ENCODE results near the gene ZNF236.

The ZNF236 gene

DNA sequence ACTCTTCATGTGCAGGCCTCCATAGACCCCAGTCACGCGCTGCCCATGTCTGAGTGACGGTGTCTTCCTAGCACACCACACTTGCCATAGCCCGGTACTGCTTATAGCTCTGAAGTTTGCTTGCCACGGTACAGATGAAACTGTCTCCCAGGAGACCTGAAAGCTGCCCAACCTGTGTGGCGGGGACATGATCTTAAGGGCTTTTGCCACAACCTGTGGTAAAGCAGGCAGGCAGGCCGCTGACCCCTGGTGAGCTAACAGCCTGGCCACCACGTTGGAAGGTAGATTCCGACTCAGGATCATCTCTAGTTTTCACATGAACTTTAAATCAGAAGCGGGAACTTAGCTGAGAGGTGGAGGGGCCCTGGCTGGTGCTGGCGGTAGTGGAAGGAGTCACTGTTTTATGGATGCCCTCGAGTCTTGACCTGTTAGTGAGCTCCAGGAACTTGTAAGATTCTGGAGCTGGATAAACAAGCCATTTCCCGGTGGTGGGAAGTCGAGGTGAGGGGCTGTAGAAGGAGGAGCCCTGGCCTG, 153.3 kb downstream of the ZNF236 start:
- TF ChIP-seq, protein P1, sequence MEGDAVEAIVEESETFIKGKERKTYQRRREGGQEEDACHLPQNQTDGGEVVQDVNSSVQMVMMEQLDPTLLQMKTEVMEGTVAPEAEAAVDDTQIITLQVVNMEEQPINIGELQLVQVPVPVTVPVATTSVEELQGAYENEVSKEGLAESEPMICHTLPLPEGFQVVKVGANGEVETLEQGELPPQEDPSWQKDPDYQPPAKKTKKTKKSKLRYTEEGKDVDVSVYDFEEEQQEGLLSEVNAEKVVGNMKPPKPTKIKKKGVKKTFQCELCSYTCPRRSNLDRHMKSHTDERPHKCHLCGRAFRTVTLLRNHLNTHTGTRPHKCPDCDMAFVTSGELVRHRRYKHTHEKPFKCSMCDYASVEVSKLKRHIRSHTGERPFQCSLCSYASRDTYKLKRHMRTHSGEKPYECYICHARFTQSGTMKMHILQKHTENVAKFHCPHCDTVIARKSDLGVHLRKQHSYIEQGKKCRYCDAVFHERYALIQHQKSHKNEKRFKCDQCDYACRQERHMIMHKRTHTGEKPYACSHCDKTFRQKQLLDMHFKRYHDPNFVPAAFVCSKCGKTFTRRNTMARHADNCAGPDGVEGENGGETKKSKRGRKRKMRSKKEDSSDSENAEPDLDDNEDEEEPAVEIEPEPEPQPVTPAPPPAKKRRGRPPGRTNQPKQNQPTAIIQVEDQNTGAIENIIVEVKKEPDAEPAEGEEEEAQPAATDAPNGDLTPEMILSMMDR (IDR thresholded peaks at IDR 0.05; ENCODE audit: insufficient read depth, low read length, poor library complexity, severe bottlenecking) = no peak
- TF ChIP-seq EZH2phosphoT487 (conservative IDR thresholded peaks at IDR 0.05; ENCODE audit: low read length) = no peak
- Histone ChIP-seq H3K9me2 (replicated peaks; ENCODE audit: insufficient read depth, low read length) (no peaks in the 10 kb centered on the region), H3K9ac (ENCODE audit: low read length) (no peak overlapping the region), H4K20me1 (ENCODE audit: low read depth, low read length) (no peaks in the 10 kb centered on the region), H2AFZ (ENCODE audit: low read depth, low read length, severe bottlenecking) (no peak overlapping the region), H3F3A (ENCODE audit: insufficient read depth) (peaks cover 31% of the 10 kb centered on the region), H3K4me3 (ENCODE audit: insufficient read depth, low read length, poor library complexity, severe bottlenecking) (no peak overlapping the region), H3K9me3 (ENCODE audit: insufficient read depth, low read length) (no peaks in the 10 kb centered on the region), H3K79me2 (ENCODE audit: insufficient read depth, low read length) (no peaks in the 10 kb centered on the region), H3K36me3 (ENCODE audit: low read length) (no peaks in the 10 kb centered on the region), H3K27ac (ENCODE audit: low read depth, low read length) (no peak overlapping the region), H3K27me3 (ENCODE audit: low read length) (no peaks in the 10 kb centered on the region), H3K4me2 (ENCODE audit: low read depth, low read length, poor library complexity, severe bottlenecking) (no peak overlapping the region)

DNA sequence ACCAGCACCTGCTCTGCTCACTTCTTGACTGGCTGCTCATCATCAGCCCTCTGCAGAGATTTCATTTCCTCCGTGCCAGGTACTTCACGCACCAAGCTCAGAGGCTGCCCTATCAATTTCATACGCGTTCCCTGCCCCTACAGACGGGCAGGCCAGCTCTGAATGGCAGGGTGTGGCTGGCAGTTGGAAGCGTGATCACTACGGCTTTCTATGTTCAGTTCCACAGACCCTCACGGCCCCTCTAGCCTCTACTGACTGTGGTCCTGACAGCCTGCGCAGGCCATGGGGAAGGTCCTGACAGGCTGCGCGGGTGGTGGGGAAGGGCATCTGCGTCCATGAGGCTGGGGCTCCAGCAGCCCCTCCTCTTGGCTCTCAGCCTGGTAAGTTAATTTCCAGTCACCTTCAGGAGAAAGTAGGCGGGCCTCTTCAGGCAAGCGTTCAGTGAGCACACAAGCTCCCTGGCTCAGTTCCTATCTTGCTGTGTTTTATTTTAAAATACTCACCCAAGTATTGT, 154.8 kb downstream of the ZNF236 start:
- no peaks in the 10 kb centered on the region for H3K27me3 ChIP-seq (ENCODE audit: low read length)
- H3K9me3 ChIP-seq (ENCODE audit: insufficient read depth, low read length) = no peaks in the 10 kb centered on the region
- H3K9ac ChIP-seq (ENCODE audit: low read length) = no peak overlapping the region
- peak overlapping the region; percentile 12; the same call in 1 of the 2 replicates for H3K27ac ChIP-seq (ENCODE audit: low read depth, low read length)
- no peak overlapping the region for H3K4me3 ChIP-seq (ENCODE audit: insufficient read depth, low read length, poor library complexity, severe bottlenecking)
- H3K4me2 ChIP-seq (ENCODE audit: low read depth, low read length, poor library complexity, severe bottlenecking) = no peak overlapping the region
- no peak for TF ChIP-seq EZH2phosphoT487 (conservative IDR thresholded peaks at IDR 0.05; ENCODE audit: low read length)
- TF ChIP-seq, protein P1 (IDR thresholded peaks at IDR 0.05; ENCODE audit: insufficient read depth, low read length, poor library complexity, severe bottlenecking) = no peak
- no peaks in the 10 kb centered on the region for H4K20me1 ChIP-seq (ENCODE audit: low read depth, low read length)
- no peaks in the 10 kb centered on the region for H3K79me2 ChIP-seq (ENCODE audit: insufficient read depth, low read length)
- no peaks in the 10 kb centered on the region for H3K9me2 ChIP-seq (replicated peaks; ENCODE audit: insufficient read depth, low read length)
- no peaks in the 10 kb centered on the region for H3K36me3 ChIP-seq (ENCODE audit: low read length)
- no peak overlapping the region for H2AFZ ChIP-seq (ENCODE audit: low read depth, low read length, severe bottlenecking)
- peaks cover 46% of the 10 kb centered on the region for H3F3A ChIP-seq (ENCODE audit: insufficient read depth)

DNA sequence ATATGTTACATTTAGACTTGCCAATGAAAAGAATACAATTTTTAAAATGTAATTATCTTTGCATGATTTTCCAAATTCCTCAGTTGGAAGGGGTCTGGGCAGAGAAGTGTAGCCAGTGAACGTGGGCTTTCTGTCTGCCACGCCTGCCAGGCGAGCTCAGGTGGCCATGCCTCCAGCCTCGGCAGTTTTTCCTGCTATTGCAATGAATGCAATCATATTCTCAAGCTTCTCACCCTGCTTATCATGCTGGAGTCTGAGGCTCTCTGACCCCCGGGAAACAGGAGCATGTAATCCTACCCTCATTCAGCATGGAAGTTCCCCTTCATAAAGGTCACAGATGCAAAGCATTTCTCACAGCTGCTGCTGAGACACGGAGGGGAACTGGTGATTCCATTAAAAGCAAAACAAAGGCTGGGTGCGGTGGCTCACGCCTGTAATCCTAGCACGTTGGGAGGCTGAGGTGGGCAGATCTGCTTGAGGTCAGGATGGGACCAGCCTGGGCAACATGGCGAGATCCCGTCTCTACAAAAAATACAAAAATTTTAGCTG, 155.4 kb downstream of the ZNF236 start:
- H3K27ac ChIP-seq (ENCODE audit: low read depth, low read length) = peak overlapping the region; percentile 94

More for the DNA sequence above, 155.4 kb downstream of the ZNF236 start:
- no peaks in the 10 kb centered on the region for H3K9me3 ChIP-seq (ENCODE audit: insufficient read depth, low read length)
- no peak overlapping the region for H3K9ac ChIP-seq (ENCODE audit: low read length)
- no peaks in the 10 kb centered on the region for H3K9me2 ChIP-seq (replicated peaks; ENCODE audit: insufficient read depth, low read length)
- no peaks in the 10 kb centered on the region for H3K27me3 ChIP-seq (ENCODE audit: low read length)
- peaks cover 52% of the 10 kb centered on the region for H3F3A ChIP-seq (ENCODE audit: insufficient read depth)
- no peaks in the 10 kb centered on the region for H3K79me2 ChIP-seq (ENCODE audit: insufficient read depth, low read length)
- H2AFZ ChIP-seq (ENCODE audit: low read depth, low read length, severe bottlenecking) = no peak overlapping the region
- H3K4me3 ChIP-seq (ENCODE audit: insufficient read depth, low read length, poor library complexity, severe bottlenecking) = no peak overlapping the region
- TF ChIP-seq EZH2phosphoT487 (conservative IDR thresholded peaks at IDR 0.05; ENCODE audit: low read length) = no peak
- TF ChIP-seq, protein P1 (IDR thresholded peaks at IDR 0.05; ENCODE audit: insufficient read depth, low read length, poor library complexity, severe bottlenecking) = no peak
- H4K20me1 ChIP-seq (ENCODE audit: low read depth, low read length) = no peaks in the 10 kb centered on the region
- no peaks in the 10 kb centered on the region for H3K36me3 ChIP-seq (ENCODE audit: low read length)
- no peak overlapping the region for H3K4me2 ChIP-seq (ENCODE audit: low read depth, low read length, poor library complexity, severe bottlenecking)

Measured in SU-DHL-6 (cell line).